Inflammatory macrophage (primary cell): ENCODE measurements around the gene ADCY3.
"Not testable (repeated sequence)": the region's sequence is repeated elsewhere in the genome, so short reads cannot be mapped to it uniquely, and the experiment has no call there.

Experiments
- DNase-seq, 2 donors: peaks; one replicate each; pipeline ENCODE4 v3.0.0-alpha.2; 2020 to 2022

ADCY3 gene

DNA sequence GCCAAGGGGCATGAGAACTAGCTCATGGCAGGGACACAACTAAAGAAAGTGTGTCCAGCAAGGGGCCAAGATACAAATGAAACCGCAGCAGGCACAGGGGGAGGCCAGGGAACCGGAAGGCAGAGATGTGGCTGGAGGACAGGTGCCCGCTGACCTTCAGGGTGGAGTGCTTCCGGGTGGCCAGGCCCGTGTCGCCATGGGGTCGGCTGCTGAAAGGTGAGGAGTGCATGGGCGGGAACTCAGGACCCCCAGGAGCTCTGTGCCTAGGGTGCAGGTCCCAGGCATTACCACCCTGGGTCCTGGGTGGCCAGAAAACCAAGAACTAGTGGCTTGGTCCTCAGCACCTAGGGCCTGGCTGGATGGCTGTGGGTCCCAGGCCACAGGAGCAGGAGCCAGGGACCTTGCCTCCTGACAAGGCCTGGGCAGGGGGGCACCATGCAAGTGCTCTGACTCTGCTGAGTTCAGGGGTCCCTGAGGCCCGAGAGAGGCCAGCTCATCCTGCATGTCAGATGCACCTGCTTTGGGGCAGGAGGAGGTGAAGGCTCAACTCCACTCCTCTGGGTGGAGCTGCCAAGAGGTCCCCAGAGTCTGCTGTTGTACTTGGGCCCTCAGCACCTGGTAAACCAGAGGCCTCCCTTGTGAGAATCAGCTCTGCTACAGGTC is 75.9 kb downstream of the ADCY3 start:
- no peak for DNase-seq

DNA sequence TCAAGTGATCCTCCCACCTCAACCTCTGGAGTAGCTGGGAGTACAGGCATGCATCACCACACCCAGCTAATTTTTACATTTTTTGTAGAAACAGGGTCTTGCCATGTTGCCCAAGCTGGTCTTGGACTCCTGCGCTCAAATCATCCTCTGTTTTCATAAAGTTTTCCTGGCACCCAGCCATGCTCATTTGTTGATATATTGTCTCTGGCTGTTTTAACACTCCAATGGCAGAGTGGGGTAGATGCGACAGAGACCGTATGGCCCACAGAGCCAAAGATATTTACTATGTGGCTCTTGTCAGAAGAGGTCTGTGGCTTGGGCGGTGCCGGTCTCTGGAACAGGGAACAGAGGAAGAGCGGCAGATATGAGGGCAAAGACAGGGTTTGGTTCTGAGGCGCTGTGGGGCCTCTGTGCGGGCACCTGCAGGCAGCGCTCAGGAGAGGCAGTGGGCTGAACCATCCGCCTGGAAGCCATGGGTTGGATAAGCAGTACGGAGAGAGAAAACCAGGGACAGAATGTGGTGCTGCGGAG is 76.6 kb downstream of the ADCY3 start:
- DNase-seq: no peak

DNA sequence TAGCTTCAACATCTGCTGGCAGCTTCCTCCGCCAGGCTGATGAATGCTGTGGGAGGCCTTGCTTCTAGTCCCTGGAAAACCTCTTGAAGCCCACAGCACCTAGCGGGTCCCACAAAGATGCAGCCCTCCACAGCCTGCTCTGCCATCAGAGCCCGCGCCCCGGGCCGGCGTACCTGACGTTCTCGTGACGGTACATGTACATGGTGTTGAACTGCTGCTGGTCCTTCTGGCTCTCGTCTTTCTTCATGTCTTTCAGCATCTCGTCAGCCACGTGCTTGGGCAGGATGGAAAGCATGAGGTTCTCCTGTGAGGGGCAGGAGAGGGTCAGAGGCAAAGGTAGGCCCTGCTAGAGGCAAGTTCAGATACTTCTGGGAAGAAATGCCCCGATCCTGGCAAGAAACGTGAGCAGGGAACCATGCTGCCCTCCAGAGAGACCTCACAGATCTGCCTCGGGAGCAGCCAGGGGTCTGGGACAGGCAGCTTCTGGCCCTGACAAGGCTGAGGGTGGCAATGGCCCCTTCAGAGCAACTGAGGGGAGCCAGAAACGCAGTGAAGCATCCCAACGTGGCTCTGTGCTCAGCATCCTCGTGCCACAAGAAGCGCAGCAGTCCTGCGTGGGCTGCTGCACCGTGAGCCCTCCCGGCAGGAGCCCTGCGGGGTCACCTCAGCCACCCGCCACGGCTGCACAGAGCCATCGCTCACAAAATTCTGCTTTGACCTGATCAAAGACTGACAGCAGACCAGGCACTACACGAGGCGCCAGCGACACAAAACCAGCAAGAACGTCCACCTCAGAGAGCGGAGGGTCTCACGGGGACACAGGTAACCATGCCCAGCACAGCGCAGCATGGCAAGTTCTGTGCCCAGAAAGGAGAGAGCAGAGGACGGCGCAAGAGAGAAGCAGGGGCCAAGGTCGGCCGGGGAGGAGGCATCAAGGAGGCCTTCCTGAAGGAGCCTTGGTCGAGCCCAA is 77.7 kb downstream of the ADCY3 start:
- no peak for DNase-seq

DNA sequence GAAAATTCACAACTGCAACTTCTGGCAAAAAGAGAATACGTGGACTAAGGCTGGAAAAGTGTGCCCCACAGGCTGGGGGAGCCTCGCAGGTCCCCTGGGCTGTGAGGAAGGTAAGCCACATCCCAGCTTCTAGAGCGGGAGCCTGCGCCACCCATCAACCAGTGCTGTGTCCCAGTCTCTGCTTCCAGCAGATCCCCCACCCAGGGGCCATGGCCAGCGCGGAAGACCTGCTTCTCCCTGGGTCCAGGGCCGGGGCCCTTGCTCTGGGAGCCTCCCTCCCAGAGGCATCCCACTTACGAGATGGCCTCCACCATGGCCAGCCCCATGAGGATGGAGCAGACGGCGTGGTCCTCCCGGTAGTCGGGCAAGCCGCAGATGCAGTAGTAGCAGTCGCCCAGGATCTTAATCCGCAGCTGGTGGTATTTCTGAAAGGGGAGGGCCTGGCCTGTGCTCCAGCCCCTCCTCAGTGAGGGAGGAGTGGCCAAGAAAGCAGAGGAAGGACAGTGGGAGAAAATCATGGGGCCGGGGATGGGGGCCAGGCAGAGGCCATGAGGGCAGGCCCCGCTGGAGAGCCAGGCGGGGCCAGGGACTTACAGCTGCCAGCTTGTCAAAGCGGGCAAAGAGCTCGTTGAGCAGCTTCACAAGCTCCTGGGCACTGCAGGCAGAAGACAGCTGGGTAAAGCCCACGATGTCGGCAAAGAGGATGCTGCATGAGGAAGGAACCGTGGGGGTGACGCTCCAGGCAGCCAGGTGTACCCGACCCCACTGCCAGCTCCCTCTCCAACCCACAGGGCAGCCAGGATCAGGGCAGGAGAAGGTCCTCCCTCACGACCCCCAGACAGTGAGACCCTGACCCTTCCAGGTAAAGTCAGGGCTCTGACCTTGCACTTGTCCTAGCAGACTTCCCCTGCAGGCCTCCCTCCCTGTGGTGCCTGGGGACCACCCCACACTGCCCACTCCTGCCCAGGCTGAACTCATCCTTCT is 78.8 kb downstream of the ADCY3 start:
- DNase-seq: no peak

DNA sequence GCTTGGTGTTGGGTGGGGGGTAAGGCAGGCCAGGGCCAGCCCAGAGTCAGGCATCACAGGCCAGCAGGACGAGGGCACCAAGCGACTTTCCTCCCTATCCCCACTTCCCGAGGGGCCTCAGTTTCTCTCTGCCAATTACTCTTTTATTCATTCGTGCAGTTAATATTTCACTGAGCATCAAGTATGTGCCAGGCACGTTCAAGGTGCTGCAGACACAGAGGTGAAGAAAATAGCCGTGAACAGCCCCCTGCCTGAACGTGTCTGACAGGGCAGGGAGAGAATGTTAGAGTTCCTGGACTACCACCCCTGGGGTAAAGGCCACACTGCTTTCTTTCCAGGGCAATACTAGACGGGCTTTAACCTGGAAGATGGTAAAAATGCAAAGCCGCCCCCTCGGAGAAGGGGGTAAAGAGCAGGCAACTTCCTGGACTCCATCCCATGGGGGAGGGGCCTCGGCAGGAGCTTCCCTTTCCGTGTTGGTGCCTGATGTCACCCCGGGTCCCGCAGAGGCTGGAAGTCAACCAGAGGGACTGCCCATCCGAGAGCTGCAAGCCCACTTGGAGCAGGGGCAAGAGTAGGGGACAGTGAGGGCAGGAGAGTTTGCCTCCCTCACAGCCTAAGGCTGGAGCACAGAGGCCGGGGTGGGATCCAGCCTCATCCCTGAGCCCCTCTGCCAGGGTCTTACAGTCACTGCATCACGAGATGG is 79.7 kb downstream of the ADCY3 start:
- DNase-seq: no peak

DNA sequence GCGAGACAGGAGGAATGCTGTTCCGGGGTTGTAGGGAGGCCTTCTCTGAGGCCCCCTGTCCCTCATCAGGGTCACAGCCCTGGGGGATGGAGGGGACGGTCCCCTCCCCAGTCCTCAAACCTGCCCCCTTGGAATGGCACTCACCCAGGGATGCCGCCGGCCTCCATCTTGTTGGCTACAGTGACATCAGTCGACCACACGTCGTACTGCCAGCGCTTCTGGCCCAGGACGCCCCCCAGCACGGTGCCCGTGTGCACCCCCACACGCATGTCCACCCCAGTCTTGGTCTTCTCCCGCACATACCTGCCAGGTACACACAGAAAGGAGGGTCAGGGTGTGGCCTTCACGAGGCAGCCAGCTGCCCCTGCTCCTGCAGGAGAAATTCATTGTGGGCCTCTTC is 80.3 kb downstream of the ADCY3 start:
- DNase-seq: no peak

DNA sequence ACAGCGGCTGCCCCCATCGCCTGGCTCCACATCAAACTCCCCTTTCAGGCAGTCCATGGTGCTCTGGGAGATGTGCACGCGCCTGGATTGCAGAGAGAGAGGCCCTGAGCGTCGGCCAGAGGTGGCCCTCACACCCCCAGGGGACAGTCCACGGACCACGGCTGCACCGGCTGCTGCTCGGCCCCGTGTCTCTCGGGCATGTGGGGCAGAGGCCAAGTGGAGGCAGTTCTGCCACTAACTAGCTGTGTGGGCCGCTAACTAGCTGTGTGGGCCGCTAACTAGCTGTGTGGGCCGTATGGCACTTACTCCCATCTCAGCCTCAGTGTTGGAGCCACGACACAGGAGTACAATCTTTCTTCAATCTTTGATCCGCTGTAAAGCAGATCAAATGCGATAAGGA is 81.5 kb downstream of the ADCY3 start:
- no peak for DNase-seq

DNA sequence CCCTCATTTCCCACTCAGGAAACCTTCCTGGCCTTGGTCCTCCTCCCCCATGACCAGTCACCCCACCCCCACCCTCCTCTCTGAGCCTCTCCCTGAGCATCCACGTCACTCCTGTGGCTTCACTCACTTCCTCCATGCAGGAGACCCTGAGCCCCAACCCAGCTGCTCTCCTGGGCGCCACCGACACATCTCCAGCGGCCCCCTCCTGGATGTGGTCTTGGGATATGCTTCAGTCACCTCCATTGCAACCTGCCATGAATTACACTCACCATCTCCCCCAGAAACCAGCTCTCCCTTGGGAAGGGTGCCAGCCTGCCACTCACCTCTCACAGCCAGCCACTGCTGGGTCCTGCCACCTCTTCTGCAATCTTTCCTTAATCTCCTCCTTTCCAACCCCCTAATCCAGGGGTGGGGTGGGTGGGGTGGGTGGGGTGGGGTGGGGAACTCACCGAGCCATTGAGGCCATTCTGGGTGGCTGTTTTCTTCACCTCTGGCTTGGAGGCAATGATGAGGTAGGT is 82.0 kb downstream of the ADCY3 start:
- no peak for DNase-seq

DNA sequence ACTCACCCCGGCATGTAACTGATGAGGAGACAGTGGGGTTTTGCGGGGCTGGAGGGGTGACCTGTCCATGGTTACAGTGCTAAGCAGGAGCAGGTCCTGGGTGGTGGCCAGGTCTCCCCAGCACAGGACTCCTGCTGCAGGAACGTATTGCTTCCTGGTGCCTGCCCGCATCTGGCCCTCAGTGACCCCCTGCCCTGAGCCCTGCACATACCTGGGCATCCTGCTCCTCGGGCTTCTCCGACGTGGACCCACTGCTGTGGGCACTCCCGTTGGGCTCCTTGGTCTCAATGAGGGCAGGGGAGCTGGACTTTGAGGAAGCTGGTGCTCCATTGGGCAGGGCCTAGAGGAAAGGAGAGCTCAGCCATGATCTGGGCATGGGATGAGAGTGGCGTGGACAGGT is 83.3 kb downstream of the ADCY3 start:
- DNase-seq: no peak

DNA sequence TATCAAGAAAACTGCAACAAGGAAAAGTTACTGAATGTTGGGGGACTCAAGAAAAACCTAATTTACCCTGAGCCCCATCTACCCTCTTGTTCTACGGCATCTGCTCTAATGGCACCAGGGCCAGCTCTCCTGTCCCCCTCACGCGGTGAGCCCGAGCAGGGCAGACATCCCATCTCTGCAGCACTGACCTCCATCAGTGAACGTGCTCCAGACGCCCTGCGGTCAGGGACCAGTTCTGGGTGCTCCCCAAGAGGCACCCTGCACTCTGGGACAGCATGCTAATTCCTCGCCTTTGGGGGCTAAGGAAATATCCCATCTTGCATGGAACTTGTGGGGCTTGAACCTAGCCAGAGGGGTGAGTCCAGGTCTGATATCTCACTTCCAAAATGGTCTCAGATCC is 83.8 kb downstream of the ADCY3 start:
- no peak for DNase-seq

DNA sequence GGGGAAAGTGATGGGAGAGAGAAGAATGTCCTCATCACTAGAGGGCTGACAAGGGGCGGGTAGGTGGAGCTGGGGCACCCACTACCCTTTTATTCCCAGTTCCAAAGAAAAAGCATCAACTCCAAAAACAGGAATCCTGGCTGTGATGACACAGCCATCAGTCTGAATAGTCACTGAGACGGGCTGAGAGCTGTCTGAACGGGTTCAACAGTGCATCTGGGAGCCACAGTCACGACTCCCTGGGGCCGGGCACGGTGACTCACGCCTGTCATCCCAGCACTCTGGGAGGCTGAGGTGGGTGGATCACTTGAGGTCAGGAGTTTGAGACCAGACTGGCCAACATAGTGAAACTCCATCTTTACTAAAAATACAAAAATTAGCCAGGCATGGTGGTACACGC is 84.6 kb downstream of the ADCY3 start:
- not testable (repeated sequence) for DNase-seq

DNA sequence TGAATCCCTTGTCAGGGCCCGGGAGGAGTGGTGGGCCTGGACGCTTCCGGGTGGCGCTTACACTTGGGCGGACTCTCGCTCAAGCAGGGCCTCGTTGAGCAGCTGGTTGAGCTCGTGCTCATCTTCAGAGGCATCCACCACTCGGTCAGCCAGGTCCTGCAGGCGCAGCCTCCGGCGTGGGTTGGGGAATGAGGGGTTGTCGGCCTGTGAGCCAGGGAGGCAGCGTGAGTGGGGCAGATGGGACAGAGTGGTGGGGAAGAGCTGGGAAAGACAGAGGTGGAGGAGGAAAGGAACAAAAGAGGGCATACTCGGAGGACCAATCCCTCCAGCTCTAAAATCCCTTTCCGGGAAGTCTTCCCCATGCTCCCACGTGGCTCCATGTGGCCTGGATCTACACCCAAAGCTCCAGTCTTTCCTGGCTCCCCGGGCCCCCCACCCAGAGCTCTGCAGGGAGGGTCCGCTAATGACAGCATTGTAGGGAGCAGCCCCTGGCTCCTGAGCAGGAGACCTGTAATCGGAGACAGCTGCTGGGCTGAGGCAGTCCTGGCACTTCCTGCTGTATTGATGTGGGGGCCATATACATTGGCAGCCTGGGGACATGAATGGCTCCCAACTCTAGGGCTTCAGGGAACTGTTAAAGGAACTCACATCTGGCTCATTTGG is 85.2 kb downstream of the ADCY3 start:
- DNase-seq: no peak

DNA sequence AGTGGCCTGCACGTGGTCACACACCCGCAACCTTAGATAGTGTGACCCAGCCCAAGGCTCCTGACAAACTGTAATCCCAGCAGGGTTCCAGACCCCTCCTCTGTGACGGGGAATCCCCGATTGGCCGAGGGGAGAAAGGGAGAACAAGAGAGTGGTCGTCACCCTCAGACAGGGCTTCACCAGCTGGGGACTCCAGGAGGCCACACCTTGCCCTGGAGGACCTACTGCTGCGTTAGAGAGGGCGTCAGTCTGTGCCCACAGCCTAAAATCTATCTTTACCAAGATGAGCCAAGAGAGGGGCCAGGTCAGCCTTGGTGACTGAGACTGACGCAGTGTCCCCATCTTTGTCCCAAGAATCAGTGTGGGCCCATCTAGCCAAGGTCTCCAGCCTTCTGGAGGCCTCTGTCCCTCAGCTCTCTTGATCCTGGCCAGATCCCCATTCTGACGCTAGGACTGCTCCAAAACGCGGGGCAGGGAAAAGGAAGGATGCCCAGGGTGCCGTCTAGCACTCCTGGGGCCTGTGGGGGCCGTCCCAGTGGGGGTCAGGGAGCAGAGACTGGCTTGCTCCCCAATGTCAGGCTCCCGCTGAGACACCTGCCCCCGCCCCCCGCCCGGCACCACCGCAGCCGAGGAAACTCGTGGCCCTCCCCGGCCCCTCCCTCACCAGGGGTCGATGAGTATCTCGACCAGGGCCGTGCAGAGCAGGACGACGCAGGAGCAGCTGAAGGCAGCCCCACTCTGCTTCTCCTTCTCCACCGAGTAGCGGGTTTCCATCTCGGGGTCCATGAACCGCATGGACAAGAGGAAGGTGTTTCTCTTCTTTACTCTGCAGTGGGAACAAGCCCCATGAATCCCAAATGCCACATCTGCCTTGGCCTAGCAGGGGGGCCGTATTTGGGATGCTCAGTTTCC is 86.0 kb downstream of the ADCY3 start:
- DNase-seq: no peak

DNA sequence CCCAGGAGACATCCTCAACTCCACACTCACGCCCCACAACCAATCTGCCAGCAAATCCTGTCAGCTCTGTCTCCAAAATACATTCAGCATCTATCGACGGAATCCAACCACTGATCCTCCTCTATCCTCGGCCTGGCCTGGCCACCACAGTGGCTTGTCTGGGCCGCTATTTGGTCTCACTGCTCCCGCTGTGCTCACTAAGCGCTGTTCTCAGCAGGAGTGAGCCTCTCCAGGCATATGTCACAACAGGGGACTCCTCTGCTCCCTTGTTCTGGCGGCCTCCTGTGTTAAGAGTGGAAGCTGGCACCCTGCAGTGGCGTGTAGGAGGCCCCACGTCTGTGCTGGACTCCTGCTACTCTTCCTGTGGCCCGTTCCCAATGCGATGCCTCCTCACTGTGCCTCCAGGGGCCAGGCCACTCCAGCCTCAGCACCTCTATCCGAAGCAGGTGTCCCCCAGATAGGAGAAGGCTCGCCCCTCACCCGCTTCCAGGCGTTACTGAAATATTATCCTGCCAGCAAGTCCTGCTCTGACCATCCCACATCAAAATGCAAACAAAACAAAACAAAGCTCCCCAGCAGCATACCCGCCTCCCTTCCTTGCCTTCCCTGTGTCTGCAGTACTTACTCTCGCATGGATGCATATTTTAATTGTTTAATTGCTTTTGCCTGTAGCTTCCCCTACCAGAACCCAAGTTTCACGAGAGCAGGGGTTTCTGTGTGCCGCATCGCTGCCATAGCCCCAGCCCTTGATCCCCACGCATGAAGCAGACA is 86.9 kb downstream of the ADCY3 start:
- no peak for DNase-seq

DNA sequence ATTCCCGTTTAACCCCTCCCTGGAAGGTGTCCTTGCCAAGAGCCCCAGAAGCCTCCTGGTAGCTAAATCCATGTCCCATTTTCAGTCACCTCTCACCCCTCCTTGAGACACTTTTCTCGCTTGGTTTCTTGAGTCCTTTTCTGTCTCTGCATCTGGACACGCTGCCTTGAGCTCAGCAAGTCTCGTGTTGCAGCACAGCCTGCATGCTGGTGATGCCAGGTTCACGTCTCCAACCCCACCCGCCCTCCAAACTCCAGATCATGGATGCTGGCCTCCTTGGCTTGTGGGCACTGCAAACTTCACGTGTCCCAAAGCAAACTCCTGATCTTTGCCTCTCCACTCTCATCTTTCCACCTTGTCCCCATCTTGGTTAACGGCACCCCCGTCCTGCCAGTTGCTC is 87.5 kb downstream of the ADCY3 start:
- DNase-seq: no peak

DNA sequence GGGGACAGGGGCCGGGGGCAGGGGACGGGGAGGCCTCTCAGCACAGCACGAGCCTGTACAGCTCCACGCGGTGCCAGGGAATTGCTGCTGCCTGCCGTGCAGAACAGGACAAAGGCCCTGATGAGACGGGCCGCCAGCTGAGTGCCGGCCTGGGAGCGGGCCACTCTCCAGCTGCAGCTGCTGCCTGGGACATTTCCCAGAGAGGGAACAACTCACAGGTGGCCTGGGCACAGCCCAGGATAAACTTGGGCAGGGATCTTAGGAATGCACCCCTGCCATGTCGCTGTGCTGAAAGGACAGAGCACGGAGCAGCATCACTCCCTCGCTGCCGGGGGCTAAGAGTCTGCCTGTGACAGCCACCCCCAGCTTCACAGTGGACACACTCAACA is 88.0 kb downstream of the ADCY3 start:
- no peak for DNase-seq

DNA sequence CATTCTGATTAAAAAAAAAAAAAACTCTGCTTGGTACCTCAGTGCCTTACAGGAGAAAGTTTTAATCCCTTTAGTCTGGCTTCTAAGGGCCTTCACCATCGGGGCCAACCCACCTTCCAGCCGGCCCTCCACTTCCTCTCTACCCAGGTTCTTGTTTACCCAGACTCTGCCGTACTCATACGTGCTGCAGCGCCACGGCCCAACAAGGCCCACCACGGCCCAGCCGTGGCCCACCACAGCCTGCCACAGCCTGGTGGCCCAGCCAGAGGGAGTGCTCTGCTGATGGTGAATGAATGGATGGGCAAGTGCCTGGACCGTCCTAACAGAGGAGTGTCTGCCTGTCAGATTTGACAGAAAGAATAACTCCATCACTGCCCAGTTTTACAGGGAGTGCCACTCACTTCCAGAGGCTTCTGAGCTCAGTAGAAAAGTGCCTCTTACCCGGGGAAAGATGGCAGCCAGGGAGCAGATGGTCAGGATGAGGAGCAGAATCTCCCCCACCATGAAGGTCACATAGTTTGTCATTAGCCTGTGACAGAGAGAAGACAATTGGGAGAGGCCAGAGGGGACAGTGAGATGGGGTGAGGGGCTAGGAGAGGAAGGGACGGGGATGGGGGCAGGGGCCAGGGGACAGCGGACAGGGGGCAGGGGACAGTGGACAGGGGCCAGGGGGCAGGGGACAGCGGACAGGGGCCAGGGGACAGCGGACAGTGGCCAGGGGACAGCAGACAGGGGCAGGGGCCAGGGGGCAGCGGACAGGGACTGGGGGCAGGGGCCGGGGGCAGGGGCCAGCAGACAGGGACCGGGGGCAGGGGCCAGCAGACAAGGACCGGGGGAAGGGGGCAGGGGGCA is 88.6 kb downstream of the ADCY3 start:
- DNase-seq: no peak

DNA sequence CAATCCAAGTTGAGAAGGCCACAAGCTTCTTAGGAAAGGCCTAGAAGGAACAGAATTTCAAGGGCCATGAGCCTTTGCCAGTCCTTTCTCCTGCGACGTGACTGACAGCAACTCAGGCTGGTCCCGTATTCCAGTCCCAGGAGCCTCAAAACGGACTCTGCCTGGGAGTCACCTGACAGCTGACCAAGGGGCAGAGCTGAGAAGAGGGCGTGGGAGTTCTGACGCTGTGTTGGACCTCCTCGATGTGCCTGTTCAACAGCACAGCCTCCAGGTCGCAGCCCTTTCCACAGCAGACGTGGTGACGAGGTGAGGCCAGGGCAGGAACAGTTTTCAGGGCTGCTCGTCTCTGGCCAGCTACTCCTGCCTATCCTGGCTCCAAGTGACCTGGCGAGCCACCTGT is 89.3 kb downstream of the ADCY3 start:
- DNase-seq: no peak
